Stimulated activated CD4-positive, alpha-beta T cell treated with anti-CD3 and anti-CD28 coated beads, Interleukin-12 subunit alpha, Interleukin-12 subunit beta, amount 100 ng/mL, for 4 hours (primary cell): ENCODE results near the gene KCNIP4.

Experiments
- DNase-seq: peaks from one replicate; pipeline ENCODE4 v3.0.0-alpha.2; 2020

KCNIP4 gene

DNA sequence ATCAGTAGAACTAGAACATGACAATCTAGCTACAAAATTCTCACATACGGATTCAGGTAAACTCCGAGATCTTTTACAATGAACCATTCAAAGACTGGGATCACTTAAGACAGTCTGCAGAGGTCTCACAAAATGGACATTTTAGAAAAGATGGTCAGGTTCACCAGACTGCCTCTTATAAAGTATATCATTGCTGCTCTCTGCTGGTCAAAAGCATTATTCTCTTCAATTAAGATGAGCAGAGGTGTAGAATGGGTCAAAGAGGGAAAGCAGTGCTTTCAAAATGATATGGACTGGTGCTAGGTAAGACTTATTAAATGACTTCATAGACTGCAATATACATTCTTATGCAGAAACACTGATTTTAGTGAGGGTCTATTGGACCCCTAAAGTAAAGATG, 813.6 kb downstream of the KCNIP4 start:
- DNase-seq = no peak

DNA sequence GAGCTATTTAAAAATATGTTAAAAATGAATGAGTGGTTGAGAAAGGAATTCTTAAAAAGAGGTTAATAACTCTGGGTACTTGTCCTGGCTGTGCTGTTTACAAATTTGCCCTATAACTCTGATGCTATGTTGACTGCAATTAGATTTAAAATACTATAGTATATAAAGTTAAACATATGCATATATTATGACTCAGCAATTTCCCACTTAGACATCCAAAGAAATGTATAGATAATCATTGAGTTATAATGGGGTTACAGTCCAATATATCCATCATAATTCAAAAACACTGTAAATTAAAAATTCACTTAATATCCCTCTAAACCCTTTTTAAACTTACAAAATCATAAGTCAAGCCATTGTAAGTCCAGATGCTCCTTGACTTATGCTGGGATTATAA, 818.0 kb downstream of the KCNIP4 start:
- DNase-seq = no peak

DNA sequence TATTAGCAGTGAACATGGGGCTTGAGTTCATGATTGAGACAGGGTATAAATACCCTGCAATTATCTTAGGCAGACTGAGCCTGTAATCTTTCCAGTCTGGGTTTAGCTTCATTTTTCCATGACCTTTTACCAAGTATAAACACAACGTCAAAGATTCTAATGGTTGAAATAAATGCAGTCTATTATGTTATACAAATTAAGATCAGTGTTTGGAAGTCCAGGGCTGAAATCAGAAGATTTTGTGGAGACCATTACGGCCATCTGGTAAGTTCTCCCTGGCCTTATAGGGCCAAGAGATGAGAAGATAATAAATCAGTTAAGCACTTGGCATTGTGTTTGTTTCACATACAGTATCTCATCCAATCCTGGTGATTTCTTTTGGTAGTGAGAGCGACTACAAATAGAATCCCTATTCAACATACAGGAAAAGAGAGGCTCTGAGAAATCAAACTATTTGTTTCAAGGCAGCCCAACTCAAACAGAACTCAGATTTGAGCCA, 822.5 kb downstream of the KCNIP4 start:
- DNase-seq = no peak

DNA sequence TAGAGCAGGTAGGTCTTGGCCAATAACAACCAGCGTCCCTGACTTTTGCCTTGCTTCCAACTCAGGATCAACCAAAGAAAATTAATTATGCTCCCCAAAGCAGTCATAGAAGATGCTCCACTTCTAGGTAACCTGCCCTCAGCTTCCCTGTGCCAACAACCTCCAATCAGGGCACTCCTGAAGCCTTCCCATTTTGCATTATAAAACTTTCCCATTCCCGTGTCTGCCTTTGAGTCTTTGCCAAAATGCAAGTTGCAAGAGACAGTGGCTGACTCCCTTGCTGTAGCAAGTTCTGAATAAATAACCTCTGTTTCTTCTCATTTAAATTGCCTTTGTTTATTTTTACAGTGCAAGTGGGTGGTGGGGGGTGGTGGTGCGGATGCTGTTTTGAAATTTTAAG, 830.3 kb downstream of the KCNIP4 start:
- no peak for DNase-seq

DNA sequence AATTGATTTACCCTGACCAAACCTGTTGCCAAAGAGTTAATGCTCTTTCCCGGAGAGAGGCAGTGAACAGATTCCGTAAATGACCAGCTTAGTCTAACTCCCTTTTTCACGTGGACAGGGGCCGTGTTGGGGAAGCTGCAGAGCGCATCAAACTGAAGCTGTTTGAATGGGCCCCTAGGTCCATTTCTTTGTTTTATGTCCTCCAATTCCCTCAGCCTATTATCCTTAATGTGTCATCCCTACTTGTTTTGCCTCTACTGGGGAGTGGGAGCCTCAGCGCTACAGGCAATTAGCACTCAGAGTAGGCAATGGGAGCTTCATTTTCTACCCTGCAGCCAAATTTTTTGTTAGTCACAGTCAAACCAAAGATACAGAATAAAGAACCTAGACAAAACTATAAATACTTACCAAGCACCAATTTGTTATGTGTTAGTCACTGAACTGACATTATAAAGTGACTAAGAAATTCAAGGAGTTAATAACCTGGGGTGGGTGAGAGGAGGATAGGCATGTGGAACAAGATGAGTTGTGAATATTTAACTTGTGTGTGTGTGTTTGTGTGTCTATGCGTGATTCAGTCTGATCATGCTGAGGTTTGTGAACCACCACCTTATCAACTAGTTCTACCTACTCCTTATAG, 830.9 kb downstream of the KCNIP4 start:
- DNase-seq = no peak

DNA sequence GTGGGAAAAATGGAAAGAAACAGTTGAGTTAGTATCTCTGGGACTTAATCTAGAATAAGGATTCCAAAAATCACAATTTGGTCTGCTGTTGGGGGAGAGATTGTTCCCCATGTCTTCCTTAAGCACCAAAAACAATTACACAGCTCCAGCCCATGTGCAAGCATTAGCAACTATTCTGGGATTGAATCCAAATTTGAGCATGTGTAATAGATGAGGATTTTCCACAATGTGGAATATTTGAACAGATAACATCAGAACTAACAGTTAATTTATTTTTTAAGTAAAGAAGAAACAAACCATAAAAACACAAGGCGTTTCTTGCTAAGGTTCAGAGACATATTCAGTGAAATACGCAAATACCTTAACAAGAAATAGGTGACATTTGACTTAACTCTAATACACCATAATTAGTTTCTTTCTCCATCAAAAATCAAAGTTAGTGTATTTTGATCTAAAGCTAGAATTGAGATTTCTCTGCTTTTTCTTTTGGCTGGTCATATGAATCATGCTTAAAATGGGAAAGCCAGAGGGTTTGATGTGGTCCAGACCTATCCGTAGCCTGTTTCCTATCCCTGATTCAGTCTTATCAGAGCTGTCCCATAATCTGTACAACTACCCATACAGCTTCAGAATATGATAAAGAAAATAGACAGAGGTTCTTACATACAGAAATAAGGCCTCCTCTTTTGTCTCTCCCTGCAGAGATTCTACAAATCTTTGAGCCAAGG, 834.9 kb downstream of the KCNIP4 start:
- no peak for DNase-seq

DNA sequence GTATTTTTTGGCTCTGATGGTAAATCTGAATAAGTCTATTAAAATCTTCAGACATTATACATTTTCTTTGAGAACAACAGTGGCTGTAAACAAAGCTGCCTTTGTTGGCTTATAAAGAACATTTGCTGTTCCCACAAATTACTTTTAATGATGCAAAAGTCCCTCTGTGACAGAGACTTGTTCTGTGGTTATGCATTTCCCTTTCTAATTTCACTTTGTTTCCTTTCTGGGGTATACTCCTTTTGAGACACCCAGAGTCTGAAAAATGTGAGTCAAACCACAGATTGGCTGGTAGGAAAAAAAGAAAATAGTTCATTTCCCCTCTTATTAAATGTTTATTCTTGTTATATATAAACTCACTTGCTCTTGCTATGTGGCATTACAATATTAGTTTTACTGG, 845.9 kb downstream of the KCNIP4 start:
- DNase-seq = no peak

DNA sequence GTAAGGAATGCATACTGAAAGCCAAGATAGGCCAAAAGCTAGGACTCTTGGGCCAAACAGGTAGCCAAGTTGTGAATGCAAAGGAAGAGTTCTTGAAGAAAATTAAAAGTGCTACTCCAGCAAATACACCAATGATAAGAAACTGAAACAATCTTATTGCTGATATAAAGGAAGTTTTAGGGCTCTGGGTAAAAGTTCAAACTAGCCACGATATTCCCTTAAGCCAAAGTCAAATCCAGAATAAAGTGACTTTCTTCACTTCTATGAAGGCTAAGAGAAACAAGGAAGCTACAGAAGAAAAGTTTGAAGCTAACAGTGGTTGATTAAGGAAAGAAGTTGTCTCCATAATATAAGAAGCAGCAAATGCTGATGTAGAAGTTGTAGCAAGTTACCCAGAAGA, 850.7 kb downstream of the KCNIP4 start:
- DNase-seq = no peak

DNA sequence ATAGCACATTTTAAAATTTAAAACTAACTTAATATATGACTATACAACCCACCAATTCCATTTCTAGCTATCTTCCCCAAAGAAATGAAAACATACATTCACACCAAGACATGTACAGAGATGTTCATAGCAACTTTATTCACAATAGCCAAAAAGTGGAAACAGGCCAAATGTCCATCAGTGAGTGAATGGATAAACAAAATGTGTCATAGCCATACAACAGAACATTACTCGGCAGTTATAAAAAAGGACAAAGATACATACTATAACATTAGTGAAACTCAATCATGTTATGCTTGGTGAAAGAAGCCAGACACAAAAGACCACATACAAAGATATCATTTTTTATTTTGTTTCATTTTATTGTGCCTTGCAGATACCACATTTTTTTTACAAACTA, 851.5 kb downstream of the KCNIP4 start:
- no peak for DNase-seq

DNA sequence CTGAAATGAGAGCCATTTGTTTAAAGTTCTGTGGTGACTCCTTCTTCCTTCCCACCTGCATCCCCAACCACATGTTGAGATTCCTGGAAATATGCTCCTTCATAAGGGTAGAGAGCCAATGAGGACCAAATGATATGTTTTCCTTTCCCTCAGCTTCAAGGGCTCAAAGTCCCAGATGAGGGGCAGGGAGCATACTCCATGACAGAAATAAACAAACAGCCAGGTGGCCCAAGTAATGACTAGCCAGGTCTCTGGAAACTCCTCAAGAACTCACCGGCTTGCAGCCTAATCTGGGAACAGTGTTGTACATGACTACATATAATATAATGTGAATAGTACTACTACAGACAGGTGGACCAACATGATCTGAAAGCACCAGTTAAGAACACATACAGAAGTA, 856.0 kb downstream of the KCNIP4 start:
- DNase-seq = no peak

DNA sequence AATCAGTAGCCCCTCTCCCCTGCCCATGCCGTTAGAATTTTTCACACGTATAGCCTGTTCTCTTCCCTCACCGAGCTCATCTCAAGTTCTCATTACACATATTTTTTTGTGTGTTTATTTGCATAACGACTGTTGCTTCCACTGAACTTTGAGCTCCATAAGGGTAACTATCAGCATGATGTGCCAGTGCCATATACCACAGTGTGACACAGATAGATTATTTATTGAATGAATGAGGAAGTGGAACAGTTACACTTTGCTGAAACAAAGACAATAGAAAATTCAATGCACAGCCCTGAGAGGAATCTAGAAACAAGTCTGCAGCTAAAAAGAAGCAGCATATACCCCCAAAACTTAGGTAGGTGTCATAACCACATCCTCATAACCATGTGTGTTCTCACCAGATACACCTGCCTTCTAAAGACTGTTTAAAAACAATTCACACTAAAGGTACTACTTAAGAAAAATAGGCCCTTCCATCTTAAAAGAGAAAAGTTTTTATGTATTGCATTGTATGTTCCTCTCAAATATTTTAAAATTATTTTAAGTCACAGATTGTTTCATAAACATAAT, 858.4 kb downstream of the KCNIP4 start:
- DNase-seq = no peak

DNA sequence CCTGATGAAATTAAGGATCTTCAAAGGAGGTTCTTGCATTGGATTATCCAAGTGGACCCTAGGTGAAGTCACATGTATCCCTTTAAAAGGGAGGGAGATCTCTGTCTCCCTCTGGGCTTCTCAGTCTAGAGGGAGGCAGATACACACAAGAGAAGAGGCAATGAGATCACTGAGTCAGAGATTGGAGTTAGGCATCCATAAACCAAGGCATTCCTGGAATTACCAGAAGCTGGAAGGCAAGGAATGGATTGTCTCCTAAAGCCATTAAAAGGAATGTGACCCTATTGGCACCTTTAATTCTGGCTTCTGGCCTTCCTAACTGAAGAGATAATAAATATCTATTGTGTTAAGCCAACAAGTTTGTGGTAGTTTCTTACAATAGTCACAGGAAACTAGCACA, 865.2 kb downstream of the KCNIP4 start:
- no peak for DNase-seq

DNA sequence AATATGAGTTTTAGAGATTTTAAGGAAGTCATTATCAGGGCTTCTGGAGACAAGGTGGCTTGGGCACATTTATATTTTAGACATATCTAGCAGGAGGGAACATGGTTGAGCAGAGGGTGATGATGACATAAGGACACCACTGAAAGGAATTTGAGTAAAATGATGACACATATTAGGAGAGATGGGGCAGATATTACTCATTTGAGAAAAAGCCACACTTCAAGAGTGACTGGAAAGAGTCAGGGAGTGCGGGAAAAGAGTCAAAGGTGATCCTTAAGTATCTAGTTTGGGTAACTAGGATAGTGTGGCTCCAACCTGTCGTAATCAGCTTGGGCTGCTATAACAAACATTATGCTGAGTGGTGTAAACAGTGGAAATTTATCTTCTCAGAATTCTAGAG, 870.6 kb downstream of the KCNIP4 start:
- DNase-seq = no peak

DNA sequence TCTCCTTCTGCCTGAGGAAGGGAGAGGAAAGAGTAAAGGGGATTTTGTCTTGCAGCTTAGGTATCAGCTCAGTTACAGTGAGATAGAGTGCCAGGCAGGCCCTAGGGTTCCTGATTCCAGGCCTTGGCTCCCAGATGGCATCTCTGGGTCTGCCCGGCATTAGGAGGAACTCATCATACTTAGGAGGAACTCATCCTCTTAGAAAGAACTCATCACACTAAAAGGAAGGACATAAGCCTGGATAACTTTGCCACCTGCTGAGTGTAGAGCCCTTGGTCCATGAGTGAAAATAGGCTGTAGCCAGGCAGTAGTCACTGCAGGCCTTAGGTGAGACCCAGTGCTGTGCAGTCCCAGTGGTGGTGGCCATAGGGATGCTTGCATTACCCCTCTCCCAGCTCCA, 881.2 kb downstream of the KCNIP4 start:
- DNase-seq = no peak

DNA sequence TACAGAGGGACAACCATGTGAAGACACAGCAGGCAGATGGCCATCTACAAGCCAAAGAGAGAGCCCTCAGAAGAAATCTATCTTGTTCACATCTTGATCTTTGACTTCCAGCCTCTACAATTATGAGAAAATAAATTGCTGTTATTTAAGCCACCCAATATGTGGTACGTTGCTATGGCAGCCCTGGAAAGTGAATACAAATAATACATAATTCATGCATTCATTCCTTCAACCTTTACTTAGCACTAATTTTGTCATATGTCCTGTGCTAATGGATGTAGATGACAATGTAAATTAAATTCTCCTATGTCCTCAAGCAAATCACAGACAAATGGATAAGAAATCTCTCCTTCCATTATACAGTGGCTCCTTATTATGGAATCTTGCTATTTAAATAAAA, 886.7 kb downstream of the KCNIP4 start:
- DNase-seq = no peak

DNA sequence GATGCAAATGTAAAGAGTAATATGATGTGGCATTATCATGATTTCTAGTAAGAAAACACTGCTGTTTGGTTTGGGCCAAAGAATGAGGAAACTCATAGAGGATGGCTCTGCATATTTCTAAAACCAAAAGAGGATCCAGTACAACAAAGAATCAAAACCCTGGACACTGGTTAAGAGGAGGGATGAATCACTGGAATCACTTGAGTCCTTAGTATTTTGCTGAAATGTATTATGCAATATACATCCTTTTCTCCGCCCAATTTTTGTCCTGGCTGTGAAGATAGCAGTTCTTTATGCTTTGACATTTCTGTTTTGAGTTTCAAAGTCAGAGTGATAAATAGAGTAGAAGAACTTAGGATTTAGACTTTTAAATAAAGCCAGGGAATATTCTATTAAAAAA, 902.4 kb downstream of the KCNIP4 start:
- no peak for DNase-seq

DNA sequence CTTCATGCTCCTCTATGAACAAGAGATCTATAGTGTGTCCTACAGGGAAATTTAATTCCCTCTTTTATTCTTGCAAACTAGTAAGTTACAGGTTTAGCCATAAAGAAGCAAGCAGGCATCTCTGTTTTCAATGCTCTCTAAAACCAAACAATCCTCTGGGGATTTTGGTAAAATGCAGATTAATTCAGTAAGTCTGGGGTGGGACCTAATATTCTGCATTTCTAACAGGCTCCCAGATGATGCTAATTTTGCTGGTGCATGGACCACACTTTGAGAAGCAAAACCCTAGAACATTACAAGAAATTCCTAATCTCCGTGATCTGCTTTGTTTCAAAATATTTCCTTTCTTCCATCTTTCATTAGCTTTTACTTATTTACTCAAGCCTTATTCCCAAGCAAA, 903.5 kb downstream of the KCNIP4 start:
- no peak for DNase-seq

DNA sequence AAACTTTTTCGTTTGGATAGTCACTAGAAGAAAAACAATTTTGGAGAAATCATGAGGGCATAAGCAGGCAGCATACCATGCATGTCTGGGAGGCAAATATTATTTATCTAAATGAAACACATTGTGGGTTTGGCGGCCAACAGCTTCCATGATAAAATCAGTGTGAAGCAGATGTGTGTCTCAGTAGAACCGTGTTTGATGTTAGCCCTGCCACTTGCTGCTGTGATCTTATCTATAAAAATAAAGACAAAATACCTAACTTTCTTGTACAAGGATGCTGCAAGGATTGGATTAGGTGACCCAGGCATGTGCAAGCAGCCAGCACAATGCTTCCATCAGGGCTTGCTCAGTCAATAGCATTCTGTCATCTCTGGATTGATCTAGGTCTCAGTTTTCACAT, 906.9 kb downstream of the KCNIP4 start:
- no peak for DNase-seq

DNA sequence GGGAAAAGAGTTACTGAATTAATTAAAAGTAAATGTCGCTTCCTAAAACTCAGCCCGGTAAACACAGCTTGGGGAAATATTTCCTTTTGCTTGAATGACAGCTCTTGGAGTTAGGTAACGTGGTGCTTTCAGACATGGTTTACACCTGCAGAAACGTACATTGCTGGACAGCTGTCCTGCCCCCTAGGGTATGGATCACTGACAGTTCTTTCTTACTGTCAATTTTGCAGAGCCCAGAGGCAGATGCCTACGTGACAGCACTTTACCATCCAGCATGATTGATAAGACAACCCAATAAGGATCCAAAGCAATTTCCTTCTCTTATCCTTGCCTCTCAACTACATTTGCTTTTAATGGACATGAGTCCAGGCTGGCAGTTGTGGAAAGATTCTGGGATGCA, 913.8 kb downstream of the KCNIP4 start:
- DNase-seq = no peak

DNA sequence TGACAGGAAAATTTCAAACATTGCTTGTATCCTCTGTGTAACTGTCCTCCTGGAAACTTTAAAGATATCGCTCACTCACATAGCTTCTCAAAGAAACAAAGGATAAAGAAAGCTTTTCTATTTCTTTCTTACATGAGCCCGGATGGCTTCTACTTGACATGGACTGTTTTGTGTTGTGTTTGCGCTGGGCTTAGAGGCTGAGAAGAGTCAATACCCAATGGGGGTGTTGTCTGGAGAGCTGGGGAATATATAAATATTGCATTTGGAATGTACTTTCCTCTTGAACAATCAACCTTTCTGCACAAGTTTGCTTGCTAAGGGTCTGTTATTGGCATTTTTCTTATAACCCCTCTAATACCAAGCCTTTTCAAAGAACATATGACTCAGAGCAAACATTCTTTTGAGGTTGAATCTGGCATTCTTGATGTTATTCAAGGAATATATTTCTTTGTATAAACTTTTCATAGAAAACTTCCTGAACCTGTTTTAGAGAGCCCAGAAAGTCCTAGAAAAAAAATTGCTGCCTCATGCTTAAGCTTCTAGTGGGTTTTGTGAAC, 916.4 kb downstream of the KCNIP4 start:
- DNase-seq = no peak

DNA sequence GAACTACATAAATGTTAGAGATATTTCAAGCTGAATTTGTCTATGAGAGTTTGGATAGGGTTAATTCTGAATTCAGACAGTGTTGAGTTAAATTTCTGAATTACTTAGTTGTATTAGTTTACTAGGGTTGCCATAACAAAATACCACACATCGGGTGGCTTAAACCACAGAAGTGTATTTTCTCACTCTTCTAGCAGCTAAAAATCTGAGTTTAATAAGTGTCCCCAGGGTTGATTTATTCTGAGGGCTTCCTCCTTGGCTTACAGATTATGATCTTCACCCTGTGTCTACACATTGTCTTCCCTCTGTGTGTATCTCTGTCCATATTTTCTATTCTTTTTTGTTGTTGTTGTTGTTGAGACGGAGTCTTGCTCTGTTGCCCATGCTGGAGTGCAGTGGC, 929.8 kb downstream of the KCNIP4 start:
- no peak for DNase-seq

DNA sequence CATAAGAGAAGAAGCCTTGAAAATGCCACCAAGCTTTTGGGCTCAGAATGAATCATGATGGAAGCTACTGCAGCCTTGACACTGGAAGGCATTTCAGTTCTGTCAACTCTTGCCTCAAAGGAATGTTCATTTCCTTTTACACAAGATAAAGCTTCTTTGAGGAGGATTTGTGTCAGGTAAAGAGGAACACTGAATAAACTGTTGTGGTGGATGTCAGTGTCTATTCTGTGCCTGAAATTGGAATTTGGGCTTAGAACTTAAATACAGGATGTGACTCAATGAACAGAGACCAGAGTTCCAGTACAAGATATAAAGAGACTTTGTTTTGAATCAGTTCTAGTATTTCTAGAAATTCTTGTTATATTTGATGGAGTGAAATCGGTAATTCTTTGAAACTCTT, 935.1 kb downstream of the KCNIP4 start:
- no peak for DNase-seq

DNA sequence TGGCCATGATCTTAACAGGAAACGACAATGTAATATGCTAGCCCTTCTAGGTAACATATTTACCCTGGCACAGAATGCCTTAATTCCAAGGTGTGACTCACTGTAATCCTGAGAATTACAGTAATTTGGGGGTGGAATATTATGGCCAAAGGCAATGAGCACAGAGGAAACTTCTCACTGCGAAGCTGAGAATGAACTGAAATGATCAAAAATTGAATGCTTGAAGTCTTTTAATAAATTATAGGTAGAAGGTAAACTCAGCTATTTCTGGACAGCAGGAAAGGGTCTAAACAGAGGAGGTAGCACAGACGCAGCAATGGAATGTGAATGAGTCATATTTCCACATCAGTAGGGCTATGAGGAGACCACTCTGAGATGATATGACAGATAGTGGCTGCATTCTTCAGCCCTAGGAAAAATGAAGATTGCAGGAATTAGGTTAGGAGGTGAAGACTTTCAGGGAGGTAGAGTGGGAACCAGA, 935.7 kb downstream of the KCNIP4 start:
- DNase-seq = no peak

DNA sequence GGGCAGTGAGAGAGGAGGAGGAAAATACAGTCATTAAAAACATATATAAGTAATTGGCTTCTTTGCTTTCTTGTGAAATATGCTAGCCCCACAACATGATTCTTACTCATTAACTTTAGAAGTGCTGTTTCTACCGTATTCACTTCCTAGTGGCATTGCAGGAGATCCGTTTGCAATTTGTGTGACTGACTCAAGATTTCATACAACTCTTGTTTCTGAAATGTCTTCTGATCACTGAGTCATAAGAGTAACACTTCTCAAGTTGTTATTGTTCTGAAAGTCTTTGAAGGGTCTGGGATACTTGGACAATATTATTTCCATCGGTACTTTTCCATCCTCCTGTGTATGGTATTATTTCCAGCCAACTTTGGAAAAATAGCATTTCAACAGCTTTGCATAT, 937.5 kb downstream of the KCNIP4 start:
- no peak for DNase-seq
